Activated CD4-positive, alpha-beta T cell treated with anti-CD3 and anti-CD28 coated beads for 36 hours (primary cell): Measurements from ENCODE around the gene KCNK3. TPM values are rescaled to one million over a fixed set of nuclear protein-coding genes. Genes with fewer than 3 reads are reported as not detected.
"Not testable (repeated sequence)": the region's sequence is repeated elsewhere in the genome, so short reads cannot be mapped to it uniquely, and the experiment has no call there.

Source experiments
- ATAC-seq: fragments of 200-7000 bp; cut with Tn5 transposase; one replicate; pipeline ENCODE4 v1.10.0; 2021; ENCODE audit warnings: mild to moderate bottlenecking, moderate library complexity
- CTCF ChIA-PET: fragments of 350-600 bp; sonication (Branson Sonifier 250); formaldehyde crosslinking; loops from one replicate; lab custom pipeline; 2021; ENCODE audit warnings: antibody characterized with exemption; lab: Charles Lee
- POLR2A ChIA-PET: fragments of 350-600 bp; sonication (Branson Sonifier 250); formaldehyde crosslinking; loops from one replicate; lab custom pipeline; 2021; ENCODE audit warnings: antibody characterized with exemption, inconsistent platforms; lab: Charles Lee
- DNase-seq: peaks from one replicate; pipeline ENCODE4 v3.0.0-alpha.2; 2020
- H3K27ac Mint-ChIP-seq: one replicate; pipeline ENCODE4 v1.8.0; 2021; ENCODE audit warnings: mixed read lengths
- H3K27me3 Mint-ChIP-seq: one replicate; pipeline ENCODE4 v1.8.0; 2021; ENCODE audit warnings: mixed read lengths
- H3K36me3 Mint-ChIP-seq: one replicate; pipeline ENCODE4 v1.8.0; 2021; ENCODE audit warnings: low read depth, mixed read lengths
- H3K4me1 Mint-ChIP-seq: one replicate; pipeline ENCODE4 v1.8.0; 2021; ENCODE audit warnings: mixed read lengths
- H3K4me3 Mint-ChIP-seq: one replicate; pipeline ENCODE4 v1.8.0; 2021; ENCODE audit warnings: mild to moderate bottlenecking, moderate library complexity, mixed read lengths
- H3K9me3 Mint-ChIP-seq: one replicate; pipeline ENCODE4 v1.8.0; 2021; ENCODE audit warnings: low read depth, mixed read lengths
- intact Hi-C, 2 experiments: fragments of 100-400 bp; cut with DNase I in 1 of 2; cut with micrococcal nuclease in 1 of 2; formaldehyde crosslinking; loops; one replicate each; pipeline versions ENCODE4 v1.14.2 to v1.15.1; 2022 to 2024; cut with DNase I, micrococcal nuclease
- total RNA-seq, 2 experiments: library from RNA; stranded (reverse); gene quantifications; one replicate each; pipeline ENCODE4 v1.2.3, GENCODE V29; 2021

The KCNK3 gene
- total RNA-seq, 2 experiments from 2014 or later: not detected

DNA sequence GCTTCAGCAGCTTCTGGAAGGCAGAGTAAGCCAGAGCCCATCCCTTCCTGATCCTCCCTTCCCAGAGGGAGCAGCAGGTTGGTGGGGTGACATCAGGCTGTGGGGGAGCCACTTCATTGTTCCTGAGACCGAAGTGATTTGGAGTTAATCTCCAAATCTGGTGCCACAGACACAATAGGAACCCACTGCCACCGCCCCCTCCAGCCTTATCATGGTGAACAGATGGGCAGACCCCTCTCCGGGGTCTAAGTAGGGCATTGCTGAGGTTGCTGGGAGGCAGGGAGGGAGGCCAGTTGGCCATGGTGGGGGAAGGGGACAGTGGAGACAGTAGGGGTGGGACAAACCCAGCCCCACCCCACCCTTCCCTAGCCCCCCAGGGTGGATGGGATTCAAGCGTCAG lies 46.0 kb downstream of the KCNK3 start:
- DNase-seq: no peak
- Mint-ChIP-seq H3K4me1 (peaks cover 4% of the 10 kb centered on the region), H3K9me3 (no peaks in the 10 kb centered on the region), H3K27me3 (no peaks in the 10 kb centered on the region), H3K27ac (no peak overlapping the region), H3K36me3 (no peaks in the 10 kb centered on the region), H3K4me3 (no peak overlapping the region)
- ChIA-PET POLR2A (no interaction called here), CTCF (interaction anchor here (0.5 kb wide), 1 partner anchor 15 kb away, joined by 3 read pairs; no protein-coding TSS in a partner anchor)
- no peak for ATAC-seq
- intact Hi-C loops: no loop called here

DNA sequence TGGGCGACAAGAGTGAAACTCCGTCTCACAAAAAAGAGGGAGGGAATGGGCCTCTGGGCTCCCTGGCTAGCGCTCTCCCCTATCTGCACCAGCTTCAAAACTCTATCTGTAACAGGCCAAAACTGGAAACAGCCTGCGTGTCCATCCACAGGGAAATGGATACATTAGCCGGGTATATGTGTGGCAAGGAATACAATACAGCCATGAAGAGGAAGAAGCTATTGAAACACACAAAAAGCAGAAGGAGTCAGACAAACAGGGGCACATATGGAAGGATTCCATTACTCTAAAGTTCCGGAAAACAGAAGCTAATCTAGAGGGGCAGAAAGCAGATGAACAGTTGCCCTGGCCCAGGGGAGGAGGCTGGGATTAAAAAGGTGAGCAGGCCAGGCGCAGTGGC lies 47.0 kb downstream of the KCNK3 start:
- H3K27ac Mint-ChIP-seq: no peak overlapping the region
- peaks cover 4% of the 10 kb centered on the region for H3K4me1 Mint-ChIP-seq
- ATAC-seq: no peak
- no peak for DNase-seq
- ChIA-PET CTCF (interaction anchor here (0.7 kb wide), 1 partner anchor 134 kb away, joined by 4 read pairs; no protein-coding TSS in a partner anchor), POLR2A (no interaction called here)
- no peak overlapping the region for H3K4me3 Mint-ChIP-seq
- H3K27me3 Mint-ChIP-seq: no peaks in the 10 kb centered on the region
- H3K36me3 Mint-ChIP-seq: no peaks in the 10 kb centered on the region
- intact Hi-C loops: no loop called here
- no peaks in the 10 kb centered on the region for H3K9me3 Mint-ChIP-seq

DNA sequence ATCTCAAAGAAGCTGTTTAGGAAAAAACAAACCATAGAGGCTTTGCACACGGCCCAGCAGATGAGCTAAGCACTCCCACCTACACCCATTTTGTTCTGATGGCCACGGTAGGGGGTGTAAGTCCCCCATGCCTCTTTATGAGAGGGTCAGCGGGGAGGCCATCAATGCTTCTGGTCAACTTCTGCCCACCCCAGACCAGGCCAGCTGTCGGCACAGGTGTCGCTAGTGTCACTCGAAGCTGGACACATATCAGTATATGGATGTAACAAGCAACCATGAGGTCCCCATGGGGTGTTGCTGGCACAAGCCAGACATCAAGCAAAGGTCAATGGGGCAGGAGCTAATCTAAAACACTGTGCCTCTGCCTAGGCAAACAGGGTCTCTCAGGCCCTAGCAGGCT lies 47.8 kb downstream of the KCNK3 start:
- Mint-ChIP-seq H3K27ac (no peak overlapping the region), H3K4me3 (no peak overlapping the region), H3K27me3 (no peaks in the 10 kb centered on the region), H3K9me3 (no peaks in the 10 kb centered on the region), H3K4me1 (peaks cover 4% of the 10 kb centered on the region), H3K36me3 (no peaks in the 10 kb centered on the region)
- ChIA-PET POLR2A (no interaction called here), CTCF (interaction anchor here (0.7 to 2.0 kb wide), 3 partner anchors 133 to 163 kb away, joined by 4 to 6 read pairs (median 5); no protein-coding TSS in a partner anchor)
- intact Hi-C loops: no loop called here
- no peak for DNase-seq
- no peak for ATAC-seq

DNA sequence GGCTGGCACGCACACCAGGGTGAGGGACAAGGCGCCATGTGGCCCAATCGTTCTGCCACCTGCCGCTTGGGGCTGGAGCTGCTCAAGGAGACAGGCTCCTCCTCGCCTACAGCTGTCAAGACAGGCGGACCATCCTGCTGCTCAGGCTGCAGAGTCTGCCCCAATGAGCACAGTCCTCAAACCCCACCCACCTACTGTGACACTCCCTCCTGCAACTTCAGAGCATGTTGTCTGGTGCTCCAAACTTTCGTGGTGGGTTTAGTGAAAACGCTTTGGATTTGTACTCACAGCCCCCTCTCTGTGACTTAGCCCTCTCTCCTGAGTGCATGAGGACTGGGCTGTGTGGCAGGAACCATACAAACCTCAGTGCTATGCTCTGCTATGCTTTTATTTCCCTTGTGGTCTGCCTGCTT lies 48.4 kb downstream of the KCNK3 start:
- H3K27me3 Mint-ChIP-seq: no peaks in the 10 kb centered on the region
- intact Hi-C loops: no loop called here
- DNase-seq: peak; percentile 52

GRCh38 chr2:26742048-26742770 lies 49.7 kb downstream of the KCNK3 start:
- intact Hi-C loops: no loop called here
- no peaks in the 10 kb centered on the region for H3K9me3 Mint-ChIP-seq
- DNase-seq (no peak), ATAC-seq (no peak)
- no peaks in the 10 kb centered on the region for H3K27me3 Mint-ChIP-seq
- H3K27ac Mint-ChIP-seq: no peak overlapping the region
- H3K4me1 Mint-ChIP-seq: peaks cover 4% of the 10 kb centered on the region
- H3K4me3 Mint-ChIP-seq: no peak overlapping the region
- ChIA-PET CTCF (interaction anchor here (0.6 to 2.0 kb wide), 5 partner anchors 32 to 165 kb away, joined by 3 to 7 read pairs (median 5); no protein-coding TSS in a partner anchor), POLR2A (interaction anchor here (0.6 kb wide), 1 partner anchor 13 kb away, joined by 3 read pairs; no protein-coding TSS in a partner anchor)
- H3K36me3 Mint-ChIP-seq: no peaks in the 10 kb centered on the region

More for the DNA sequence above, 48.4 kb downstream of the KCNK3 start:
- Mint-ChIP-seq H3K9me3 (no peaks in the 10 kb centered on the region), H3K27ac (no peak overlapping the region), H3K4me1 (peaks cover 4% of the 10 kb centered on the region), H3K36me3 (no peaks in the 10 kb centered on the region), H3K4me3 (no peak overlapping the region)
- ChIA-PET POLR2A (no interaction called here), CTCF (interaction anchor here (1.1 to 2.0 kb wide), 2 partner anchors 133 to 164 kb away, joined by 5 to 6 read pairs; no protein-coding TSS in a partner anchor)
- peak; percentile 78 for ATAC-seq

- ATAC-seq: no peak
- no peak overlapping the region for H3K27ac Mint-ChIP-seq
- no peak for DNase-seq
- H3K9me3 Mint-ChIP-seq: no peaks in the 10 kb centered on the region
- H3K4me1 Mint-ChIP-seq: peaks cover 4% of the 10 kb centered on the region
- no peak overlapping the region for H3K4me3 Mint-ChIP-seq
- intact Hi-C loops: no loop called here
- POLR2A ChIA-PET: no interaction called here
- no peaks in the 10 kb centered on the region for H3K36me3 Mint-ChIP-seq
- H3K27me3 Mint-ChIP-seq: no peaks in the 10 kb centered on the region
- CTCF ChIA-PET: interaction anchor here (0.7 to 5.3 kb wide), 6 partner anchors 9 to 179 kb away, joined by 3 to 114 read pairs (median 3); no protein-coding TSS in a partner anchor
Measured at GRCh38 chr2:26743852-26744251, 51.3 kb downstream of the KCNK3 start.

GRCh38 chr2:26744953-26745352 lies 52.4 kb downstream of the KCNK3 start:
- H3K9me3 Mint-ChIP-seq: no peaks in the 10 kb centered on the region
- intact Hi-C loops: loop anchor here (1.0 kb wide), 2 partner anchors 140 to 242 kb away; no protein-coding TSS in a partner anchor
- ATAC-seq (no peak), DNase-seq (no peak)
- CTCF ChIA-PET: interaction anchor here (0.6 to 5.3 kb wide), 13 partner anchors 12 to 317 kb away, joined by 3 to 114 read pairs (median 4); no protein-coding TSS in a partner anchor
- POLR2A ChIA-PET: no interaction called here
- no peaks in the 10 kb centered on the region for H3K36me3 Mint-ChIP-seq
- H3K4me3 Mint-ChIP-seq: no peak overlapping the region
- no peak overlapping the region for H3K27ac Mint-ChIP-seq
- no peaks in the 10 kb centered on the region for H3K27me3 Mint-ChIP-seq
- peaks cover 4% of the 10 kb centered on the region for H3K4me1 Mint-ChIP-seq

DNA sequence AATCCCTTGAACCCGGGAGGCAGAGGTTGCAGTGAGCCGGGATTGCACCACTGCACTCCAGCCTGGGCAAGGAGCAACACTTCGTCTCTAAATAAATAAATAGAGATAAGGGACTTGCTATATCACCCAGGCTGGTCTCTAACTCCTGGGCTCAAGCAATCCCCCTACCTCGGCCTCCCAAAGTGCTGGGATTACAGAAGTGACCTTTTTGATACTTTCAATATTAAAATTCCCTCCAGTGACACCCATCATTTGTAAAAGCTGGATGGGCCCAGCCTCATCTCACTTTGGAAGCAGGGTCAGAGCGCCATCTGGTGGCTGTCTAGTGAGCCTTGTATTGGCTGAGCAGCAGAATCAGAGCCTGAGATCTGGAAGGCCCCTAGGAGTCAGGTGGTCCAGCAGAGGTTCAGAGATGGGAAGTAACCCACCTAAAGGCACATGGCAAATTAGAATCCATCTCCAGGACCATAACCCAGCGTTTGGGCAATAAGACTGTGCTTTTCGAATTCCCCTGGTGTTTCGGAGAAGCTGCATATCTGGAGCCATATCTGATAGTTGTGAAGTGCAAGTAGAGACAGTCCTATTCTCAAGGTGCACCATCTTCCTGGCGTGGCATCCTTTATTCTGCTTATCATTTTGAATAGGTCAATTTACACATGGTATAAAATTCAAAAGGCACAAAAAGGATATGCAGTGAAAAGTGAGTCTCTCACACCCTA lies 53.2 kb downstream of the KCNK3 start:
- Mint-ChIP-seq H3K27me3 (no peaks in the 10 kb centered on the region), H3K36me3 (no peaks in the 10 kb centered on the region), H3K27ac (no peak overlapping the region), H3K4me1 (peaks cover 3% of the 10 kb centered on the region), H3K9me3 (no peaks in the 10 kb centered on the region), H3K4me3 (no peak overlapping the region)
- CTCF ChIA-PET: interaction anchor here (0.6 to 5.3 kb wide), 24 partner anchors 10 to 241 kb away, joined by 3 to 114 read pairs (median 3); no protein-coding TSS in a partner anchor
- POLR2A ChIA-PET: no interaction called here
- intact Hi-C loops: loop anchor here (1.0 kb wide), 2 partner anchors 140 to 242 kb away; no protein-coding TSS in a partner anchor
- ATAC-seq: peak; percentile 93
- peak; percentile 91 for DNase-seq

DNA sequence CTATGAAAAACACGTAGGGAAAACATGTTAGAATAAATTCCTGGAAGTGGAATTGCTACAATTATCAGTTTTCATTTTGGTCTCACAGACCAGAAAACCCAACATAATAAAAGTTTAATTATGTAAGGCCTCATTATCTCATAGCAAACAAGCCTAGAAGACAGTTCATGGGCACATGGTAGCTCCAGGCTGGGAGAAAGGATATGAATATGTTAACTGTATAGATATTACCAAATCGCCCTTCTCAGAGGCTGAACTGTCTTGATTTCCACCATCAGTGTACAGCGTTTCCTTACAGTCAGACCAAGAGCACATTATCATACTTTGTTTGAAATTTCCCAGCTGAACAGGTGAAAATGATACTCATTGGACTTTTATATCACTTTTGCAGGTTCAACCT lies 54.4 kb downstream of the KCNK3 start:
- CTCF ChIA-PET: interaction anchor here (0.7 to 5.3 kb wide), 9 partner anchors 10 to 169 kb away, joined by 3 to 114 read pairs (median 5); no protein-coding TSS in a partner anchor

GRCh38 chr2:26749787-26750420 lies 57.4 kb downstream of the KCNK3 start:
- ATAC-seq, CTCF ChIA-PET, H3K27me3 Mint-ChIP-seq, H3K36me3 Mint-ChIP-seq, H3K27ac Mint-ChIP-seq, H3K4me3 Mint-ChIP-seq, H3K4me1 Mint-ChIP-seq, intact Hi-C loops, DNase-seq, POLR2A ChIA-PET, H3K9me3 Mint-ChIP-seq: not testable (repeated sequence)

More for the DNA sequence above, 54.4 kb downstream of the KCNK3 start:
- POLR2A ChIA-PET: no interaction called here
- Mint-ChIP-seq H3K36me3 (no peaks in the 10 kb centered on the region), H3K4me3 (no peak overlapping the region), H3K27me3 (peaks cover 4% of the 10 kb centered on the region), H3K27ac (no peak overlapping the region), H3K4me1 (no peaks in the 10 kb centered on the region), H3K9me3 (no peaks in the 10 kb centered on the region)
- ATAC-seq: no peak
- intact Hi-C loops: no loop called here
- DNase-seq: no peak

- H3K4me3 Mint-ChIP-seq, H3K36me3 Mint-ChIP-seq, H3K4me1 Mint-ChIP-seq, CTCF ChIA-PET, H3K9me3 Mint-ChIP-seq, DNase-seq, ATAC-seq, H3K27ac Mint-ChIP-seq, intact Hi-C loops, POLR2A ChIA-PET, H3K27me3 Mint-ChIP-seq: not testable (repeated sequence)
Measured at GRCh38 chr2:26750467-26750866, 57.9 kb downstream of the KCNK3 start.
